GM19035 (cell line): Measurements from ENCODE around the gene ZIC3.

Experiments
- ATAC-seq: cut with Tn5 transposase; IDR thresholded peaks from one replicate; pipeline ENCODE4 v1.9.1; 2021; ENCODE audit not compliant: unreplicated experiment

The ZIC3 gene

GRCh38 chrX:137573324-137574101, 7.6 kb downstream of the ZIC3 start:
- ATAC-seq = no peak

- ATAC-seq = no peak
These were observed 8.3 kb downstream of the ZIC3 start for GRCh38 chrX:137574102-137574783.

GRCh38 chrX:137574784-137575293, 8.9 kb downstream of the ZIC3 start:
- ATAC-seq = no peak

GRCh38 chrX:137575596-137576255, 9.8 kb downstream of the ZIC3 start:
- ATAC-seq = no peak

GRCh38 chrX:137587151-137587550, 21.2 kb downstream of the ZIC3 start:
- no peak for ATAC-seq

GRCh38 chrX:137600769-137601168, 34.8 kb downstream of the ZIC3 start:
- no peak for ATAC-seq
